GM19238 (cell line): ENCODE results near the gene HOXA11.

Experiments
- DNase-seq: peaks from one replicate; pipeline ENCODE4 v3.0.0; 2011; ENCODE audit warnings: low spot score; ENCODE audit not compliant: insufficient read length

HOXA11 gene

DNA sequence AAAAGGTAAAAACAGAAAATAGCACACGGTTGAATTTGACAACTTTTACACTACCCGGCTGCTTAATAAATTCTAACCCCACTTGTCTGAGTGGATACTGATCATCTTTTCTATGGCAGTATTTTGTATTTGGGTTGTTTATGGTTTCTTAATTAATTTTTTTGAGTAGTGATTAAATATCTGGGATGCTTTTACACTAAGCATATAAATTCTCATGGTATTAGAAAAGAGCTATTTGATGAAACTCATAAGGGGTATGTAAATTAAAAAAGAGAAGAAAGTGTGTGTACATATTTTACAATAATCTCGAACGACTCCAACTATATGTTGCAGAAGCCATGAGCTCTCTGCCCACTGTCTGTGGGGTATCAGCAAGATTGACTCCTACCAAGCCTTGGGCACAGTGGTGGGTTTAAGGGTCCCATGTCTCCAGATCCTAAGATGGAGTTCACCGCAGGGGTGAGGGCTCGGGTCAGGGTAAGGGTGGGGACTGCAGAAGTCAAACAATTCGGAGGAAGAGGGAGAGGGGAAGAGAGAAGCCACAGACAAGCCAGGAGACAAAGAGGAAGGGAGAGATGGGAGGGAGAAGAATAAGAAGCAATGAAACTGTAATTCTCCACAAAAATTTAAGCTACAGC is 22.4 kb upstream of the HOXA11 start:
- no peak for DNase-seq

DNA sequence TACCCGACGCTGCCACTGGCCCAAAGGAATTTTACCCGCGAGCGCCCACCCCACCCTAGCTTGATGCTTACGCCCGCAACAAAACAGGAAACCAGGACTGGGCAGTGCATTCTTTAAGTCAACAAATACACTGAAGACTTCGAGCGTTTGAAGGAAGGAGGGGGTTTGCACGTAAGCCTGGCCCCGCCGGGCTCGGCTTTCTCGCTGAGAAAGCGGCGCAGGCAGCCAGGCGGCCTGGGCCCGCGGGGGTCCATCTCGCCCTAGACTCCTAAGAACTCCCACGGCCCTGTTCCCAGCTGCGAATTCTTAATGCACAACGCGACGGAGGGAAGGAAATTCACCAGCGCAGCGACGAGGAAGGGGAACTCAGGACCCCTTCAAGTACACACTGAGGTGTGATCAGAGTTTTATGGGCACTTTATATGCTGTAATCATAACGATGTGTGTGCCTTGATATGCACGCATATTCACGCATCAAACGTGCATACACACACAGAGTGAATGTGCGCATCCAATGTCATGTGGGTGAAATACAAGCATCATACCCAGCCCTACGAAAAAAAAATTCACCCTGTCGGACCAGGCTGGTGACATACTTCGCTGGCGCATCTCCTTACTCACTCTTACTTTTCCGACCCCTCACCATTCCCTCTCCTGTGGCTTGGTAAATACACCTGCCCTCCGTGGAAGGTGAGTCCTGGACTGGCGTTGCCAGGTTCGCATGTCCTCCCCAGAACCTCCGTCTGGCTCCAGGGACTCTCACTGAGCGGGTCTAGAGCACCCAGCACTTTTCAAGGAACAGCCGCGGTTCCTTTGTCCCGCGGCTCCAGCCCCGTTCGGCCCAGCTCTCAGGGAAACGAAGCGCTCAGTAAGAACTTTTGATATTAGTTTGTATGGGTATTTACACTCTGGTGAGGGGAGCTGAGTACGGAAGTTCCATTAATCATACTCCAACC is 20.6 kb upstream of the HOXA11 start:
- DNase-seq: no peak

DNA sequence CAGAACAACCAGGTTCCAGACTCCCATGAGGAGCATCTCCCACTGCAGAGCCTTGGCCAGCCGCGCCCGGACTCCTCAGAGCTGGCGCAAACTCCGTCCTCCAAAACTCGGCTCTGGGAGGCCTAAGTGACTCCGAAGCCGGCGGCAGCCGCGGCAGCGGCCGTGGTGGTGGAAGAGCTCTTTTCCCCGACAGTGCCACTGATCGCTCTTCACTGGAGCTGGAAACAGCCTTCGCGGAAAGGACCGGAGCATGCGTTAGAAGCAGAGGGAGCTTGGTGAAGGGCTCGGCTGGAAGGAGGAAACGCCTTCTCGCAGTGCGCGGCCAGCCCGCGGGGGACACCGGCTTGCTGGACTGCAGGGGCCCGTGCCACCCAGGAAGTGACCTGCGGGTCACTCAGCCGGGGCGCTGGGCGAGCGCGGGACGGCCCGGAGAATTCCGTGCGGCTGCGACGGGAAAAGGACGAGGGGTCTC is 19.9 kb upstream of the HOXA11 start:
- no peak for DNase-seq

DNA sequence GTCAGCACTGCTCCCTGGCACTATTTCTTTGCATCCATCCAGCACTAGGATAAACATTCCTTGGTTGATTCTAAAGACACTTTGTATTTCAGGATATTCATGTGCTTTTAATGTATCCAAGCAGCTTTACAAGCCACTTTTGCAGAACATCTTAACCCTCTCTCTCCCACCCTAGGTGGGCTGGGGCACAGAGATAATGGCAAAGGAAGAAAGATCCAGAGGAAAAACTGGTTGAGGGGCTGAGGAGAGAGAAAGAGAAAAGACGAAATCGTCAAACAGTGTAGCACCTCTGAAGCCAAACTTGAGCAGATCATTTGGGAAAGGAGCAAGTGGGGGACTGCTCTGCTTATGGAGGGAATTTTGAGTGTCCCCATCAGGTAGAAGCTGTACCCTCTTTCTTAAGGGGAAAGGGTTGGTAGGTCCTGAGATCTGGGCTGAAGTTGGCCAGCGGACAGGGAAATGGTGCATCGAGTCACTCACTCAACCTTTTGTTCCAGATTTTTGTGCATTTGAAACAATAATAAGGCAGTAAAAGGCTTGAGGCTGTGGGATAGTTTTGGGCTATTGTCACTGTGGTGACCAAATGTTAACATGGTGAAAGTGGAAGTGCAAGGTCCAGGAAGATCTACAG is 19.0 kb upstream of the HOXA11 start:
- DNase-seq: no peak

DNA sequence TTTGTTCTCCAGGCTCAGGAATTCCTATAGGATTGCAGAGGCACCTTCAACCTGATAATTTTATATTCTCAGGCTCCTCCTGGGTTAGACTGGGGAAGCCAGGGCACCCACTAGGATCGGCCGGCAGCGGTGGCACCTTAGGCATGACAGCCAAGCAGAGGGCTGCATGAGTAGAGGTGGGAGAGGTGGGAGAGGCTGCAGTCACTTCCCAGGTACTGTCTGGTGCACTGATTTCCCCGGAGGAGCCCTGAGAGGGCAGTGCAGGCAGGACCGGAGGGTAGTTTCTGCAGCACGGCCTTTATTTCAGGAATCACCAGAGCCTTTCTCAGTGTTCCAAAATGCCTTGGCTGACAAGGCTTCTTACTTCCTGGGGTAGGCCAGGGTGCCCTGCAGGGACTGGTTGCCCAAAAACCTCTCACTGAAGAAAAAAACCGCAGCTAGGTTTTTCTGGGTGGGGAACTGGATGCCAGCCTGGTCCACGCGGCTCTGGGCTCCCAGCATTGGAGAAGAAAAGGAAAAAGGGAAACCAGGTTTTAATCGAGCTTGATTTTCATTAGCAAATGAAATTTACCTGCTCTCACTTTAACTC is 18.4 kb upstream of the HOXA11 start:
- no peak for DNase-seq

DNA sequence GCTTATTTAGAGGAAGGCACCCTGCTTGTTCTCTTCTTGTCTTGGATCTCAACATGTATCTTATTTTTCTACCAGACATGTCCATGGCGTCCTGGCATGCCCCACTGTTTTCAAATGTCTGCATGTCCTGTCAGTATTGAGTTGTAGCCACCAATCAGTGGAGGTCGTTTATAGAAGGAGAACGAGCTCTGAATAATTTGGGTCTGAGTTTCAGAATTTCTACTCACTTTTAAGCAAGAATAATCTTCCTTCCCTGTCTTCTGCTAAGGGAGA is 17.8 kb upstream of the HOXA11 start:
- DNase-seq: no peak

DNA sequence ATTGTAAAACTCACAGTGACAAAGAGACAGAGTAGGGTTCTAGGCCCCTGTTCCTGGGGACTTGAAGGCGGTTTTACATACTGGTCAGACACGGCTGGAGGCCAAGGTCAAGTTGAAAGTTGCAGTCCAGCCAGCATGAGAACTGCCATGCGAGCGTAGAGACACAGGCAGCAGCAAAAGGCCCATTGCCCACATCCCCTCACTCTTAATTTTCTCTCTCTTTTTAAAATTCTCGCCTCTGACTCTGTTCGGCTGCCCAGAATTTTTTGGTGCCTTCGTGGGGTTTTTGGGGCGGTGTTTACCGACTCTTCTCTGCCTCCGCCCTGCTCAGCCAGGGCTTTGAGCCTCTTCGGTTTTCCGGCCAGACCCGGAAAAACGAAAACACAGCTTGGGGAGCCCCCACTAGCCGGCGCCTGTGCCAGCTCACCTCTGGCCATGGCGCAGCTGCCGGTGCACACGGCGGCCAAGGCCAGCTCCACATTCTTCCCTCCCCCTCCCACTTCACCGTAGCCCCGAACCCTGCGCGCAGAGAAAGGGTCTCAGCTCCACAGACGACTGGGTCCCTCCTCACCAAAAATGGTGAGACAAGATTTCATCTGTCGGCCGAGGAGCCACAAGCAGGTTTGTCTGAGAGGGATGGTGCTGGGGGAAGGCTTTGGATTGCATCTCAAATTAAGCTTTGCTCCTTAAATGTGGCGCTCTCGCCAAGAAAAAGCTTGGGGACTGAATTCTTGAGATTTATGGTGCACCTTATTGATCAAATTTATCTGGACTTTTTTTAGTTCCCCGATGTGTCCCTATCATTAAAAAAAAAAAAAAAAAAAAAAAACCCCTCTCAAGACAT is 17.2 kb upstream of the HOXA11 start:
- DNase-seq: no peak

DNA sequence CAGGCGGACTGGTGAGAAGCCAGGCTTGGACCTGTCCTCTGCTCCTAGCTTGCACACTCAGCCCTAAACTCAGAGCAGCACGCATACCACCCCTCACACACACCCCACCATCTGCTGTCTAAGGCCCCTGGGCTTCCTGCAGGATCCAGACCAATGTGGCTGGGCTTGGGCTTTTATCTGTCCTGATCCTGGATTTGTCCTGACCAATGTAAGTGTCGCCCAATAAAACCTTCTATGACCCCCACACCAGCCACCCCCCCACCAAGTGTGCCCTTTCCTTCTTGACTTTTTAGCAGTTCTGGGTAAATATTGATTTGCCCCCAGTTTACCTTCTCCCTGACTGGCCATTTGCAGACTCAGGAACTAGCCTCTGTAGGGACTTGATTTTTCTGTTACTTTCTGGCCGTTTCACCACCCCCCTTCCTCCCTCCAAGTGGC is 16.6 kb upstream of the HOXA11 start:
- no peak for DNase-seq

DNA sequence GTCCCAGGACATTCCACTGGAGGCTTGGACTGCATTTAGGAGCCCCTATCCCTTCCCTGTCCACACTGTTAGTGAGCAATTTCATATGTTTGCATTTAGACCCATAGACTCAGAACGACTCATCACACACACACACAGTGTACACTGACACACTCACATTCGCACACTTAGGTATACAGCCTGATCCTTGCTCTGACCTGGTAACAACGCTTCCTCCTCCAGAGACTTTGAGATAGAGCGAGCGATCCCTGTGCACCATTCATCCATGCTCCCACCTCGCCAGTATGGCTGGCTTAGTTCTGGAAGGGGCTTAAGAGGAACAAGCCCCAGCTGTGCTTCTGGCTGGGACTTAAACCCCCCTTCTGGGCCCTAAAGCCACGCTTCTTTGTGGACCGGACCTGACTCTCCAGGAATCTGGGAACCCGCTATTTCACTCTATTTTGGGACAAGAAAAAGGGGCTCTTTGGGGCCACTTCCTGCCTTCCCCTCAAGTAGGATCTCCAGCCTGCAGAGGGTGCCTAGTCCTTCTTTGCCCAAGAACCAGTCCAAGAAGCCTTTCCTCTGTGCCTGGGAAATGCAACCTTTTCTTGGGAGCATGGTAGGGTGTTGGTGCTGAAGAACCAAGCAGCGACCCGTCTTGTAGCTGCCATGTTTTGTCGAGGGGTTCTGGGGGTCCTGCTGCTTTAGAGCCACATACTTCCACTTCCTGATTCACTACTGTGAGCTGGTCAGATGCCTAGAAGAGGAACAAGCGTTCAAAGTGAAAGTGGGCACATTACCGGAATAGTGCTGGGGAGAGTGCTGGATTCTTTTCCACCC is 15.9 kb upstream of the HOXA11 start:
- DNase-seq: no peak

DNA sequence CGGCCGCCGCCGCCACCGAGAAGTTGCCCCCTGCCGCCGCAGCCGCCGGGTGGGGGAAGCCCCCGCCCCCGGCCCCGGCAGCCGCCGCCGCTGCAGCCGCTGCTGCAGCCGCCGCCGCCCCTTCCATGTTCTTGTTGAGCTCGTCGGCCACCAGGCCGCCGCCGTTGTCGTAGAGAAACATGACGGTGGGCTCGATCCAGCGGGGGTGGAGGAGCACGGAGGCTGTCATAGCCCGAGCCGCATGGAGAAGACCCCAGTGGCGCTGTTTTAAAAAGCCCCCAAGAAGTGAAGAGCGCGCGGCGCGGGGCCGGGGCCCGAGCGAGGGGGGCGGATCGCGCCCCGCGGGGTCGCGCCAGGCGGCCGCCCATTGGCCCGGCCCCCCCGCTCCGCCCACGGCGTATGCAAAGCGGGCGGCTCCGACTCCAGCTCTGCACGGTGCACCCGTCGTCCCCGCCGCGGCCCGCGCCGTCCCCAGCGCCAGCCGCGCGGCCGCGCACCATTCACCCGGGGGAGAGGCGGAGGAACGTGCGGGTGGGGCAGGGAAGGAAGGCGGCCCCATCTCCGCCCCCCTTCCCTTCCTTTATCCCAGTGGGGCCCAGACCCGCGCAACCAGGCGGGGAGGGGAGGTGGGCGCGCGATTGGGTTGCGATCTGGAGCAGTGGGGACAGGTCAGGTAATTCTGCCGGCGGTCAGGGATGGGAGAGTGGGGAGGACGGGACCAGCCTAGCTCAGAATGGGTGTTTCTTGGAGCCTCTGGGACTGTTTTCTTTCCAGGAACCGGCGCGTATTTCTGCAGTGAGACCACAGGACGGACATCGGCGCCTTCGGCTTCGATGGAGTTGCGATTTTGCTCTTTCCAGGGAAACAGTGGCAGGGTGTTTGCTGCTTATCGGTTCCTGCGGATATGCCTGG is 15.1 kb upstream of the HOXA11 start, which contains the start of gene HOXA13:
TSS of gene HOXA13 (minus strand) at position 243 of the 912 bp plus-strand sequence. CDS start at position 229, 14 bp downstream.
- DNase-seq: no peak

DNA sequence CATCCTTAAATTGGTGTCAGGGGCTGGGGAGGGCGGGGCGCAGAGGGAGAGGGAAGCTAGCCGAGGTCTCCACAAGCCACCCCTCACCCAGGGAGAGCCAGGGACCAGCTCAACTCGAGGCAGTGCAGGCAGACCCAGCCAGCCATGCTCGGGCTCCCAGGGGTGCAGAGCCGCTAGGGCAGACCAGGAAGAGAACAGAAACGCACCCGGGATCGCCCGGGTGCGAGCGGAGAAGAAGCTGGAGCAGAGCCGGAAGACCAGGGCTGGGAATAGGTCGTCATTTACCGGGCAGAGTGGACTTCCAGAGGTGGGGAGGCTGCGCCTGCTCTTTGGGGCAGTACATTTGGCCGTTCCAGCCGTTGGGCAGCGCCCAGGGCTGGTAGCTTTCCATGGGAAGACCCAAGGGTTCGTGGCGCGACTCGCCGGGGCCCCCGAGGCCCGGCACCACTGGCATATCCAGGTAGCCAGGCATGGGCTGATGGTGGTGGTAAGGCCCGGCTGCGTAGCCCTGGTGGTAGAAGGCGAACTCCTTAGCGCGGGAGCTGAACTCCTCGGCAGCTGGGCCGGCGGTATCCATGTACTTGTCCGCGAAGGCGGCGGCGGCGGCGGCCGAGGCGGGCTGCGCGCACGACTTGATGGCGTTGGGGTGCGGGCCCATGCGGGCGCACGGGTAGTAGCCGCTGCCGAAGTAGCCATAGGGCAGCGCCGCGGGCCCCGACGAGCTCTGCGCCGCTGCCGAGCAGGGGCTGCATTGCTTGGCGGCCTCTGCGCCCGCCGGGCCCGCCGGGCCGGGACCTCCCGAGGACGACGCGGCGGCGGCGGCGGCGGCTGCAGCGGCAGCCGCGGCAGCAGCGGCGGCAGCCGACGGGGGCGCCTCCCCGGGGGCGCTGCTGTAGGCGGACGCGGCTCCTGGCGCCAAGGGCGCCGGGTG is 14.1 kb upstream of the HOXA11 start:
- no peak for DNase-seq

DNA sequence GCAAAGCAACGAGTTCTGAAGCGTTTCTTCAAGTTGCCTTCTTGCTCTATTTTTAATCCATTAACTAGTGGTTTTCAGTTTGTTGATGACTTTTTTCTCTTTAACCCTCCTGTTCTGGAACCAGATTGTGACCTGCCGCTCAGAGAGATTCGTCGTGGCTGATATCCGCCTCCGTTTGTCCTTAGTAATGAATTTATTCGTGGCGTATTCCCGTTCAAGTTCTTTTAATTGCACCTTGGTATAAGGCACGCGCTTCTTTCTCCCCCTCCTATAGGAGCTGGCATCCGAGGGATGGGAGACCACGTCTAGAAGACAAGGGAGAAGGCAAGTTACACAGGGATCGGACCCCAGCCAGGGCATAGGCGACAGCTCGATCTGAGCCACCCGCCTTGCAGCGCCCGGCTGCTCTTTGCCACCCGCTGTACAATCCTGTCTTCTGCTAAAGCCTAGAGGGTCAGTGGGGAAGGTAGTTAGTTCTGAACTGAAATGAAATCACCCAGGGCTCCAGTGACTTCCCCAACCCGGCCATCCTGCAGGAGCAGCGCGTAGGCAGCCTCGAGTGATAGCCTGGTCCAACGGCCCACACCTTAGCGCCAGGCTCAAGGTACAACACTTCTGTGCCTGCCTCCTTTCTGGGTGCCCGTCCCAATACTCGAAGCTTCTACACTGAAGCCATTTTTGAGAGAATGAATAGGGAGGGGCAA is 13.3 kb upstream of the HOXA11 start:
- no peak for DNase-seq

DNA sequence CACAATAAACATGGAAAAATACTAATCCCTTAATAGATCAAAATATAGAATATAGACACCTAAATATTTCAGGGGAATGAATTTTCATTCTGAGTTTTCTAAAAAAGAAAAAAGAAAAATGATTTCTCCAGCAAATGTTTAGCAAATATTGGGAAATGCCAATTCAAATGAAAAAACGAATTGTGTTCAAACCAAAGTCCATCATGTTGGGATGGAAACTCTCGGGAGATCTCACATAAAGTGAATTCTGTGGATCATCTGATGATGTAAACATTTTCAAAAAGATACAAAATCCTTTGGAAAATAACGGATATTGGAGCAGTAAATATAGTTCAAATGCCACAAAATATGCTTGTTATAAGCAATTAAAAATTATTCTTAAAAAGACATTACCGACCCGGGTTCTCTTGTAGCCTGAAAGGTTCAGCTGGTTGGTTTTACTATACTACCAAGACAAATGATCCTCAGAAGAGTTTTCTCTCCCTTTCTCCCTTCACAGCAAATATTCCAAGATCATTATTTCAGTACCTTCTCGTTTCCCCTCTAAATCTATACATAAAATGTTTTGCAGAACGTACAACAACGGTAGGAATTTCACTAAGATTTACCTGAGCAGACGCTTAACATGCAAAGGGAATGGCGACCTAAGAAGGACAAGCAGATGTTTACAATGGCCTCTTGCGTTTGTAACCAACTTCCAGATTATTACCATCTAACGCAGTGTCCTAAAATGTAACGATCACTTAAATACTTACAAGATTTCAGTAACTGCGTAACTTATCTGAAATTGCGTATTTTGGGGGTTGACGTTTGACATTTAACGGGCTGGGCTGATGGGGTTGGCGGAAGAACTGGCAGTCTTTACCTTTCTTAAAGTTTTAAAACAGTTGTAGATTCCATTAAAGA is 12.4 kb upstream of the HOXA11 start:
- no peak for DNase-seq

DNA sequence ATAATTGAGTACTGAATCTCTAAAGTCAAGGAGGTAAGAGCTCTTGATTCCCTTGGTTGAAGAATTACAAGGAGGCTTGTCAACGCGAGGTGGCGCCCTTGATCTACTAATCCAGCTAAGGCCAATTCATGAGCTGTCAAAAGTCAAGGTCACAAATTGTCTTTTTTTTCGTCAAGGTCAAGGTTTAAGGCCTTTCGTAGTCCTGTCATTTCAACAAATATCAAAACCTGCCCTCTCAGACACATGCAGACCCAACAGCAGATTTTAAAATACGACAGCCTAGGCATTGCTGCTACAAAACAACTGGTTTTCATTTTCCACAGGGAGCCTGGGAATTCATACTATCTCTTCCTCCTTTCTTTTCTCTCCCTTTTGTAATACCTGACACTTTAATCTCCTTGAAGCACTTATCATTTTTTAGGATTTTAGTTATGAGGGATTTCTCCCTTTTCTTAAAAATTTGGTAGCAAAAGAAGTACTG is 11.3 kb upstream of the HOXA11 start:
- no peak for DNase-seq

DNA sequence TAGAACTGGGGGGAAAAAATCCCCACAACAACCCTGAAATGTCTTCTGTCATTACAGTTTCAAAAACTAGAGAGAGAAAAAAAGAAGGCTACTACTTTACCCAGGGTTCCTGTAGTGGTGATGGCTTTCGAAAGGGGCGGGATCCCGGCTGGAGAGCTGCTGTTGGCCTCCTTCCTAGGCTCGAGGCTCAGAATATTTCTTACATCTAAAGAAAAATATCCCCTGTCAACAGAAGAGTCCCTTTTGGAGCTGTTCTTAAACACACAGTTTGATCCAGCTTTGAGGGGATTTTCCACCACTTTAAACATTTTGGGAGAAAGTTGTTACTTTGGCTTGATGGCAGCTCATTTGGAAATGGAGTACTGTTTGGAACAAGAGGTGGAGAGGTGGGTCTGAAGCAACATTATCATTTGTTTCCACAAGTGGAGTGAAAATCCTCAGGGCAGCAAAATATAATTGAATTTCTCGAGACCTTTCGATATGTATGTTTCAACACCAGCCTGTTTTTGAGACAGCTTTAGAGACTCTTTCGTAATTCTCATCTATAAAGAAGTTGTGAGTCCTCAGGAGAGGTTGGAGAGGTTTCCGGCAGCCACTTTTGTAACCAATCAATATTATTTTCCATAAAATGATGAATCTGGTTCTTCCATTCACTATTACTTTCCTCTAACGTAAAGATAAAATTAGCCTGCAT is 9.8 kb upstream of the HOXA11 start:
- DNase-seq: no peak

DNA sequence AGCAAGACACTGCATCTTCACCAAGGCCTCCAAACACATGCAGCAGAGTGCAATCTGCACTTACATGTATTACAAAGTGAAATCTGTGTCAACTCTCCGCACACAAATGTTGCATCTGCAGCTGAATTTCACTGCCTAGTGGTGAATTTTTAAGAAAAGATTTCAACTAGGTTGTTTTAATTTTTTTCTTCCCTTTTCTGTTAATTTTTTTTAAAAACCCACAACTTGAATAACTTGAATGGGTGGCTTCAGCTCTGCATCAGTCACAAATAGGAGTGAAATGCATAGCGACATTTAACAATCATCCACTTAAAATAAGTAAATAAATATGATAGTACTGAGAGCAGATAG is 8.9 kb upstream of the HOXA11 start:
- DNase-seq: no peak
